Rectal smooth muscle tissue (tissue), 1 donor: Measurements from ENCODE around the gene STAT4.

Experiments used
- H3K27ac ChIP-seq: one replicate; pipeline ENCODE4 v1.7.0; 2013; ENCODE audit warnings: low read depth, low read length, inconsistent platforms
- H3K27me3 ChIP-seq: one replicate; pipeline ENCODE4 v1.7.0; 2013; ENCODE audit warnings: low read length; ENCODE audit not compliant: control insufficient read depth, insufficient read depth
- H3K36me3 ChIP-seq: one replicate; pipeline ENCODE4 v1.7.0; 2013; ENCODE audit warnings: low read length; ENCODE audit not compliant: control insufficient read depth, insufficient read depth
- H3K4me1 ChIP-seq: one replicate; pipeline ENCODE4 v1.7.0; 2013; ENCODE audit warnings: low read length; ENCODE audit not compliant: control insufficient read depth, insufficient read depth
- H3K4me3 ChIP-seq: one replicate; pipeline ENCODE4 v1.7.0; 2013; ENCODE audit warnings: low read length
- H3K9ac ChIP-seq: one replicate; pipeline ENCODE4 v1.7.0; 2013; ENCODE audit warnings: low read length

STAT4 gene

DNA sequence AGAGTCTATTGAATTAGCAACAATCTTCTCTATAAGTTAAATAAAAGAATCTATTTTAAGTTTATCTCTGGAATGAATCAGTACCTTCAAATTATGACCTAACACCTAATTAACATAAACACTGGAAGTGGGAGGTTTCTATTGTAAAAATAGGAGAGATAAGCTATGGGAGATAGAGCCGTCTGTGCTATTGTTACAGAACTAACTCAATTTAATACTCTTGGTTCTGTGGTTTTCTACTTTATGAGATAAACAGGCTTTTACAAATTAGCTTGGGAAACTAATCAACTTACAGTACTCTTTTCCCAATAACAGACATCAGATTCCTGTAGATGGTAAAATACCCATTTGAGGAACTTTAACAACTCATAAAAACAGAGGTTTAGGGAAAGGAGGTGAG is 111.2 kb downstream of the STAT4 start:
- H3K4me1 ChIP-seq, result no peaks in the 10 kb centered on the region

DNA sequence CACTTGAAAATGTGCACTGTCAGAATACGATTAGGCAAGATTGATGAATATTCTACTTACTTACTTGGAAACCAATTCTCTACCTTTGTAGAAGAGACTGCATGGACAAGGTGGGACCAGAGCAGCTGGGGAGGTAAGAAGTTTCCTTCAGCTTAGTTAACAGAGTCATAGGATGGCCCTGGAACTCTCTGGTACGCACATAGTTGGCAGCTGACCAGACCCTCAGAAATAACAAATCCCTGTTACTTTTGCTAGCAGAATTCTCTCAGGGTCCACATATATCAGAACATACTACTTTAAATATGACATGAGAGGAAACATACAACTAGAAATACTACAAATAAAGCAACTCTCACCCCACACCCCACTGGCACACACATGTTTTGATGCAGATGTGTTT is 112.1 kb downstream of the STAT4 start:
- Histone ChIP-seq H3K27me3 (no peaks in the 10 kb centered on the region), H3K9ac (no peak overlapping the region), H3K27ac (no peak overlapping the region), H3K4me1 (no peaks in the 10 kb centered on the region), H3K36me3 (no peaks in the 10 kb centered on the region), H3K4me3 (no peak overlapping the region)

More for the DNA sequence above, 111.2 kb downstream of the STAT4 start:
- Histone ChIP-seq H3K9ac (no peak overlapping the region), H3K4me3 (no peak overlapping the region), H3K27ac (no peak overlapping the region), H3K27me3 (no peaks in the 10 kb centered on the region), H3K36me3 (no peaks in the 10 kb centered on the region)

DNA sequence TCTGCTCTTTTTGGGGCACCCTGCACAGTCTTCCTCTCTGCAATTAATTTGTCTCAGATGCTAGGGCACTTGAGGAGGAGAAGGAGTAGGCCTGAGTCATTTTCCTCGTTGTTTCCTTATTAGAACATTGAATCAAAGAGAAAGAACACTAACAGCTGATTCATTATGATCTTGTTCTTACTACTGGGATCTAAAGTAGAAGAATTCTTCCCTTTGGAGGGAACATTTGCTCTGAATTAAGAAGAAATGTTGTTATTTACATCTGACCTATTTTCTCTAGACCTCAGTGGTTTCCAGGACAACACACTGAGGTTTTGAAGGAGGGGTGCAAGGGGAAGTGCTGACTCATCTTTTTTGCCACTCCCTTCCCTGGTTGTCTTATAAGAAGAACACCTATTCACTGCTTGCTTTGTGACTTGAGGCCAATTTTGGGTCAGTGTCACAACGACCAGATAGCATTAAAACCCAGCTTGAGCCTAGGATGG is 112.5 kb downstream of the STAT4 start:
- Histone ChIP-seq H3K4me1 (no peaks in the 10 kb centered on the region), H3K27ac (no peak overlapping the region), H3K27me3 (no peaks in the 10 kb centered on the region), H3K36me3 (no peaks in the 10 kb centered on the region), H3K9ac (no peak overlapping the region), H3K4me3 (no peak overlapping the region)

DNA sequence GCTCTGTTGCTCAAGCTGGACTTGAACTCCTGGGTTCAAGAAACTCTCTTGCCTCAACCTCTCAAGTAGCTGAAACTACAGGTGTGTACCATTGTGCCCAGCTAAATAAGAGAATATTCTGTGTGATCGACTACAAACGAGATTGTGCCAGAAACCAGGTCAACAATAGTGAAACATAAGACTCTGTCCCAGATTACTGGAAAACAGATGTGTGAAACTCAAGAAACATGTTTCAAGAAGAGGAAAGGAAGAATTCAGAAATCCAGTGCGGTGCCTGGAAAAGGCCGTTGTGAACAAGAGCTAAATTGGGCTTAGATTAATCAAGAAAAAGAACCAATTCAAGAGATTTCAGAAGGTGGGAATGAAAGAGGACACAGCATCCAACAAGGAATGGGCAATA is 113.4 kb downstream of the STAT4 start:
- Histone ChIP-seq H3K9ac (no peak overlapping the region), H3K36me3 (no peaks in the 10 kb centered on the region), H3K4me1 (no peaks in the 10 kb centered on the region), H3K27me3 (no peaks in the 10 kb centered on the region), H3K27ac (no peak overlapping the region), H3K4me3 (no peak overlapping the region)

DNA sequence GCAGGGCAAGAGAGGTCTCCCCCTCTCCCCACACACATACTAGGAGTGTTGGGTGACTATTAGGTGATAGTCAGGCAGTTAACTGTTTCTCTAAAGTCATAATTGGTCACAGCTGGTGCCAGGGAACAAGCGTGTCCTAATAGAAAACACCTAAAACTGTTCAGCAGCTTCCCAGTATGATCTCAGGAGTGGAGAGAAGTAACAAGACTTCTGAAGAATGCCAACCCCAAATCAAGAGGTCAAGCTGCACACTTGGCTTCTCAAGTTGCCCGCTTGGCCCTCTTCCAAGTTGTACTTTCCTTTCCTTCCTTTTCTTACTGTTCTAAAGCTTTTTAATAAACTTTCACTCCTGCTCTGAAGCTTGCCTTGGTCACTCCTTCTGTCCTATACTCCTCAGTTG is 114.4 kb downstream of the STAT4 start:
- Histone ChIP-seq H3K27ac (no peak overlapping the region), H3K27me3 (no peaks in the 10 kb centered on the region), H3K4me1 (no peaks in the 10 kb centered on the region), H3K4me3 (no peak overlapping the region), H3K36me3 (no peaks in the 10 kb centered on the region), H3K9ac (no peak overlapping the region)

DNA sequence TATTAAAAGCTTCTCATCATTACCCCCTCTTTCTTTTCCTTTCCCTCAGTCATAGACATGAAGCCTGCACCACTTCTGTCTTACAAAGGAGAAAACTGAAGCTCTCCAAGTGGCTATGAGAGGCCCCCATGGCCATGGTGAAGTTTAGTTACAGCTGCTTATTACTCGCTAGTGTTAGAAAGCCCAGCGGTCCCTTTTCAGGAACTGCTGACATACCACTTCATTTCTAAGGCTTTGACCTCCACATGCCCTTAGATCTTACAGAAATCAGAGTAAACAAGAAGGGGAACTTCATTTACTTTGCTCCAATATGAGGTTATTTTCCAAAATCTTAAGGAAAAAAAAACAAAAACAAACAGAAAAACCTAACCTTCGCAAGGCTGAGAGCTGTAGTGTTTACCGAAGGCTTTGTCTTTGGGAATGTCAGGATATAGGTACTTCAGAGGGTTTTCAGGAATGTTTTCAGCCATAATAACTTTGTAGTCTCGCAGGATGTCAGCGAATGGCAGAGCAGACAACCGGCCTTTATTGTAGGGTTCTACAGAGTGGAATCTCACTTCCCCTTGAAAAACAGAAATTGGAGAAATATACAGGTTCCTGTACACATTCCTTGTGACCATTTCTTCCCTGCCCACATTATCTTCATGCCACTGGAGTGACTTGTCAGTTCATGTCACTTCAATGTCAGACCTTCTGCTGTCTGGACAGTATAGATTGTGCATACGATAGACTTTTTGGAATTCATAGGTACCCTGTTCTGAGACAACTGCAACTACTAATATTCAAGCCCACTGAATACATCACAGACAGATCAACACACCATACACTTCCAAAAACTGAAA is 118.0 kb downstream of the STAT4 start:
- H3K4me1 ChIP-seq, result no peaks in the 10 kb centered on the region
- no peak overlapping the region for H3K4me3 ChIP-seq
- no peak overlapping the region for H3K9ac ChIP-seq
- H3K36me3 ChIP-seq, result no peaks in the 10 kb centered on the region
- H3K27ac ChIP-seq, result no peak overlapping the region
- no peaks in the 10 kb centered on the region for H3K27me3 ChIP-seq

DNA sequence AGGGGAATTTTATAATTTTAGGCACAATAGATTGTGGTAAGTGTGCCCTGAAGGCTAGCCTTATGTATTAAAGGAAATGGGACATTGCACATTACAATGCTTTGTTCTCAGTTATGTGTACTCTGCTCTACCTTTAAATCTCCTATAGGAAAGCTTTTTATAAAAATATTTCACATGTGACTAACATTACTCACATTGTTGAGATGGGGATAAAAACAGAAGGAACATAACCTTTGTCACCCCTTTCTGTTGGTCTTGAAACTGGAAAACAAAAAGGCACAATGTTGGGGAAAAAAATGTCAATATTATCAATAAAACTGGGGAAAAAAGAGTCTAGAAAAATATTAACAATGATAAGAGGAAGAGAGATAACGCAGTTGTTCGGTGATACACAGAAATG is 119.5 kb downstream of the STAT4 start:
- Histone ChIP-seq H3K4me3 (no peak overlapping the region), H3K36me3 (no peaks in the 10 kb centered on the region), H3K27ac (no peak overlapping the region), H3K27me3 (no peaks in the 10 kb centered on the region), H3K9ac (no peak overlapping the region), H3K4me1 (no peaks in the 10 kb centered on the region)

DNA sequence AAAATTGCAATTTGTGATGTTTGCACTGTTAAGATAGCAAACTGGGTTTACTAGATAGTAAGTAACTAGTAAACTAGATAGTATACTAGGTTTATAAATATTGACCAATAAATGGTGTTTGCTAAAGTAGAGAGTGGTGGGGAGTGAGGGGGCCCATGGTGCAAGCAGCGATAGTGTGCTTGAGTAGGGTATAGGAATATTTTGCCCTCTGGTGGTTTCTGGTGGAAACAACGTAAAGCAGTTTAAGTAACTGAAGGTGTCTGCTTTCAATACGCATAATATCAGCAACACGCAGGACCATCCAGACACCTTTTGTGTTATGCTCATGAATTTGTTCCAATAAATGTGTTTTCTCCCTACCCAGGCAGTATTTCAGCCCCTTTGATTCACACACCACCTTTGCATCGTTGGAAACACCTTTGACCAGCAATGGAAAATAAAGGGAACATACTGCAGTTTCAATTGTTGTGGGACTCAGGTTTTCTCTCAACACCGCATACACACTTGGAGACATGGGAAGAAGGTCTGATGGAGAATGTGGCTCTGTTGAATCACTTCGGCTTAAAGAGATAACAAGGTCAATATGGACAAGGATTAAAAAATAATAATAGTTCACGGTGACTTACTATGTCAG is 120.2 kb downstream of the STAT4 start:
- Histone ChIP-seq H3K9ac (no peak overlapping the region), H3K4me1 (no peaks in the 10 kb centered on the region), H3K4me3 (peak overlapping the region; percentile 26), H3K27ac (no peak overlapping the region), H3K27me3 (no peaks in the 10 kb centered on the region), H3K36me3 (no peaks in the 10 kb centered on the region)

DNA sequence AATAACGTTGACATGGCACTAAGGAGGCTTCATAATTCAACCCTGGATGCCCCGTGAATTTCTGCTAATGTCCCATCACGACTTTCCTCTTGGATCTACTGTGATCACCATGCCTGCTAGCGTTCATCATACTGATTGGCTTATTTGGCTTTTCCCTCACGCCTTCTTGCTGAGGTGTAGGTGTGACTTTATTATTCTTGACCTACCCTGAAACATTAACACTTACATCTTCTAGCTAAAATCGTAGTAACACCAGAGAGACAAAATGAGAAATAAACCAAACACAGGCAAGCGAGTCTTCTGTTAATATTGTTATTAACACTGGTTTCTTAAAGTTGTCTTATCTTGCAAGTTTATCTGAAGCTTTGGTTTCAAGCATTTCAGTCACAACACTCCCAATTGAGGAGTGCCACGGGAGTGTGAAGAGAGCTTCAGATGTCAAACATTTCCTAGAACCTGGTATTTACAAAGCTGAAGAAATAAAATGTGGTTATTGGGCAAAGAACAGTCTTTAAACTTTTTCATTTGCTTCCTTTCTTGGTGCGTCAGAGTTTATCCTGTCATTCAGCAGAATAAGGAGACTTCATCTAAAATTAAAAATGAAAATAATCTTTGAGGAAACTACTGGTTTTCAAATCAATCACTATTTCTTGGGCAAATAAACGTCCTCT is 121.4 kb downstream of the STAT4 start:
- H3K9ac ChIP-seq, result no peak overlapping the region
- H3K4me3 ChIP-seq, result no peak overlapping the region
- no peak overlapping the region for H3K27ac ChIP-seq
- H3K36me3 ChIP-seq, result no peaks in the 10 kb centered on the region
- H3K27me3 ChIP-seq, result no peaks in the 10 kb centered on the region
- no peaks in the 10 kb centered on the region for H3K4me1 ChIP-seq

DNA sequence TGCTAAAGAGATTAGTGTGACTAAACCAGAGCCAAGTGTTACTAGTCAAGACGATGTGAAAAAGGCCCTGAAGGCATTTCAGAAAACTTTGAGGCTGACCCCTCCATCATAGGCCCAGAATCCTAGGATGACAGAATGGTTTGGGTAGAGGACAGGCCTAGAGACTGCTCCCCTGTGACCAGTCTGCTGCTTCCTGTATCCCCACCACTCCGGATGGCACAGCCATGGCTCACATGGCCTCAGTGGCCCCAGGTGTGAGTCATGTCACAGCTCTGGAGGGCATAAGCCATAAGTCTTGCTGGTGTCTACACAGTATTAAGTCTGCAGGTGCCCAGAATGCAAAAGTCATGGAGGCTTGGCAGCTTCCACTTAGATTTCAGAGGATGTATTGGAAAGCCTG is 124.4 kb downstream of the STAT4 start:
- Histone ChIP-seq H3K27ac (no peak overlapping the region), H3K36me3 (no peaks in the 10 kb centered on the region), H3K4me1 (no peaks in the 10 kb centered on the region), H3K27me3 (no peaks in the 10 kb centered on the region), H3K4me3 (no peak overlapping the region), H3K9ac (no peak overlapping the region)

DNA sequence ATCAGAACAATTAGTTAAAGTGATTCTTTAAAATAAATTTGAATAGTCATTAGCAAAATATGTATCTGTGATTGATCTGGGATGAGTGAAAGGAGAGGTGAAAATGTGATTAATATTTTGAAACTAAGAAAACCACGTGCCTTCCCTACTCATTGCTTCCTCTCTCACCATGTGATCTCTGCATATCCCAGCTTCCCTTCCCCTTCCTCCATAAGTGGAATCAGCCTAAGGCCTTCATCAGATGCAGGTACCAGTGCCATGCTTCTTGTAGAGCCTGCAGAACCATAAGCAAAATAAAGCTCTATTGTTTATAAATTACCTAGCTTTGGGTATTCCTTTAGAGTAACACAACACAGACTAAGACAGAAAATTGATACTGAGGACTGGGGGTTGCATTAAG is 125.7 kb downstream of the STAT4 start:
- Histone ChIP-seq H3K27me3 (no peaks in the 10 kb centered on the region), H3K36me3 (no peaks in the 10 kb centered on the region), H3K9ac (no peak overlapping the region), H3K4me1 (peaks cover 5% of the 10 kb centered on the region), H3K27ac (no peak overlapping the region), H3K4me3 (no peak overlapping the region)

DNA sequence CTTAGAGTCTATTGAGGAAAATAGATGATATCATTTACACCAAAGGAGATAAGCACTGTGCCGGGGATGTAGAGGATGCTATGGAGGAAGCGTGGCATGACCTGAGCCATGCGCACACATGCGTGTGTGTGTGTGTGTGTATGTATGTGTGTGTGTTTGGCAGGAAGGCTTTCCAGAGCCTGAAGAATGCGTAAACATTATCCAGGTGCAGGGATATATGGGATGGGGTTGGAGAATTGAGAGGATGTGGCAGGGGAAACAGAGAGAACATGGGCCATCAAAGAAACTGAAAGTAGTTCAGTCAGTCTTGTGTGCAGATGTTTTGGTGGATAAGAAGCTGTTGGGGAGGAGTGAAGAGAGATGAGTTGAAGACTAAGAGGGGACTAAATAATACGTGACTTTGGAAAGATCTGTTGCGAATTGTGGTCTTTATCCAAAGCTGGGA is 127.5 kb downstream of the STAT4 start:
- Histone ChIP-seq H3K27ac (no peak overlapping the region), H3K27me3 (no peaks in the 10 kb centered on the region), H3K4me1 (peaks cover 5% of the 10 kb centered on the region), H3K4me3 (no peak overlapping the region), H3K36me3 (no peaks in the 10 kb centered on the region), H3K9ac (no peak overlapping the region)
